ENCODE data around the gene CCDC28B. TPM values are rescaled to one million over a fixed set of nuclear protein-coding genes. Genes with fewer than 3 reads are reported as not detected.
A peak's percentile ranks its signal among the peaks of the same experiment; 100 is the strongest.

The CCDC28B gene
- polyA plus RNA-seq, 1 of the 3 experiments (the other 2 are of a cell fraction) = 26.3 TPM

GRCh38 chr1:32180186-32181060 lies 20.0 kb upstream of the CCDC28B start (continued):
- no peak for TF ChIP-seq REST (IDR thresholded peaks at IDR 0.05; ENCODE audit: low read depth, low read length)
- no peak for TF ChIP-seq GATA2 (CRISPR knock-in tag; IDR thresholded peaks at IDR 0.05)
- TF ChIP-seq FOXM1 (IDR thresholded peaks at IDR 0.05; ENCODE audit: low read depth) = no peak
- no peak for TF ChIP-seq EP300 (IDR thresholded peaks at IDR 0.05; ENCODE audit: borderline replicate concordance in 1 of 2, low read depth in 1 of 2, low read length in 1 of 2)
- no peak for TF ChIP-seq POLR2AphosphoS5 (IDR thresholded peaks at IDR 0.05; ENCODE audit: low read depth, low read length)
- no peak for TF ChIP-seq JUND (IDR thresholded peaks at IDR 0.05)
- no peak for TF ChIP-seq TCF12 (IDR thresholded peaks at IDR 0.05)
- peak; percentile 25; the same call in 1 of the 2 replicates for TF ChIP-seq SIN3A (IDR thresholded peaks at IDR 0.05; ENCODE audit: borderline replicate concordance, low read depth, low read length)
- no peak for TF ChIP-seq CHD2 (IDR thresholded peaks at IDR 0.05; ENCODE audit: low read length, partially characterized antibody)
- no peak; the same call in 1 of the 2 replicates for TF ChIP-seq CTCF (IDR thresholded peaks at IDR 0.05)
- TF ChIP-seq ZBTB33 (IDR thresholded peaks at IDR 0.05; ENCODE audit: borderline replicate concordance, low read depth) = no peak
- no peak for TF ChIP-seq RCOR1 (IDR thresholded peaks at IDR 0.05; ENCODE audit: low read length)

All from SK-N-SH (cell line).